Upper lobe of right lung (tissue), 1 donor: ENCODE measurements around the gene ABCA2. TPM values are rescaled to one million over a fixed set of nuclear protein-coding genes. Genes with fewer than 3 reads are reported as not detected.

Experiments used
- ATAC-seq: fragments of 200-7000 bp; cut with Tn5 transposase; one replicate; pipeline ENCODE4 v1.9.1; 2020; ENCODE audit warnings: mild to moderate bottlenecking, moderate library complexity
- DNase-seq: peaks from one replicate; pipeline ENCODE4 v3.0.0-alpha.2; 2020
- H3K27ac ChIP-seq: fragments of 200-600 bp; one replicate; pipeline ENCODE4 v1.8.0; 2022
- H3K27me3 ChIP-seq: fragments of 200-600 bp; one replicate; pipeline ENCODE4 v1.8.0; 2022; ENCODE audit warnings: mild to moderate bottlenecking
- H3K36me3 ChIP-seq: fragments of 200-600 bp; one replicate; pipeline ENCODE4 v1.8.0; 2022
- H3K4me1 ChIP-seq: fragments of 200-600 bp; one replicate; pipeline ENCODE4 v1.8.0; 2022
- H3K4me3 ChIP-seq: fragments of 200-600 bp; one replicate; pipeline ENCODE4 v1.8.0; 2022; ENCODE audit warnings: mild to moderate bottlenecking
- H3K9me3 ChIP-seq: fragments of 200-600 bp; one replicate; pipeline ENCODE4 v1.8.0; 2022
- intact Hi-C: fragments of 100-400 bp; cut with DNase I; formaldehyde crosslinking; loops from one replicate; pipeline ENCODE4 v1.11.0; 2022
- total RNA-seq: library from RNA; stranded (reverse); fragmentation: NEBNext Ultra II Directional; extraction: Animal tissue kit (Norgen Biotek cat#: 25700); gene quantifications from one replicate; pipeline ENCODE4 v1.2.1, GENCODE V29; 2021
- TF ChIP-seq, protein P1 (sequence below): fragments of 200-600 bp; IDR thresholded peaks from one replicate; pipeline ENCODE4 v1.8.0; 2022; ENCODE audit warnings: antibody characterized with exemption
- donor health status: DM: no; HTN: yes; CAD: no; lungs with severe emphysema.

Gene ABCA2
- total RNA-seq, 1 donor from 2014 or later, result 44.3 TPM

DNA sequence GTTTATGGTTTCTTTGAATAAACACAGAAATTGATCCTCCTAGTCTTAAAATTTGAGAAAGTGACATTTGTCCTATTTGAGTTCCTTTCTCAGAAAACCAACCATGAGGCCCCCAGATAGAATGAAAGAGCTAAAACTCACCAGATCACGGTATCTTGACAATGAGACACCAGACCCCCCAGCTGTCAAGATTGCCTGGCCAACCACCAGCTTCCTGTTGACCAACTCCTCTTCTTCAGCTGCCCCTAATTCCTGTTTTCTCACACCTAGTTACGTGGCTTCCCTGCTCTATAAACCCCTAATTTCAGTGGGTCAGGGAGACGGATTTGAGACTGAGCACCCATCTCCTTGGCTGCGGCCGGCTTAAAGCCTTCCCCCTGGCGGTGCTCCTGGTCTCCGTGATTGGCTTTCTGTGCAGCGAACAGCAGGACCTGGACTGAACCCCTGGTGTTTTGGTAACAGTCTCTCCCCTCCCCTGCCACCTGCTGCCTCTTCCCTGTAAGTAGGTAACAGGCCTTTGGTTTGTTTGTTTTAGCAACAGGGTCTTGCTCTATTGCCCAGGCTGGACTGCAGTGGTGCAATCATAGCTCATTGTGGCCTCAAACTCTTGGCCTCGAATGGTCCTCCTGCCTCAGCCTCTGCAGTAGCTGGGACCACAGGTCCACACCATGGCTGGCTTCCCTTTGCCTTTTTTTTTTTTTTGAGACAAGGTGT, 30.6 kb upstream of the ABCA2 start:
- H3K9me3 ChIP-seq, result no peaks in the 10 kb centered on the region
- ATAC-seq, result no peak
- H3K36me3 ChIP-seq, result no peaks in the 10 kb centered on the region
- H3K4me1 ChIP-seq, result peaks cover 15% of the 10 kb centered on the region
- H3K4me3 ChIP-seq, result no peak overlapping the region
- intact Hi-C loops, result no loop called here
- peaks cover 4% of the 10 kb centered on the region for H3K27me3 ChIP-seq
- DNase-seq, result no peak
- TF ChIP-seq, protein P1, sequence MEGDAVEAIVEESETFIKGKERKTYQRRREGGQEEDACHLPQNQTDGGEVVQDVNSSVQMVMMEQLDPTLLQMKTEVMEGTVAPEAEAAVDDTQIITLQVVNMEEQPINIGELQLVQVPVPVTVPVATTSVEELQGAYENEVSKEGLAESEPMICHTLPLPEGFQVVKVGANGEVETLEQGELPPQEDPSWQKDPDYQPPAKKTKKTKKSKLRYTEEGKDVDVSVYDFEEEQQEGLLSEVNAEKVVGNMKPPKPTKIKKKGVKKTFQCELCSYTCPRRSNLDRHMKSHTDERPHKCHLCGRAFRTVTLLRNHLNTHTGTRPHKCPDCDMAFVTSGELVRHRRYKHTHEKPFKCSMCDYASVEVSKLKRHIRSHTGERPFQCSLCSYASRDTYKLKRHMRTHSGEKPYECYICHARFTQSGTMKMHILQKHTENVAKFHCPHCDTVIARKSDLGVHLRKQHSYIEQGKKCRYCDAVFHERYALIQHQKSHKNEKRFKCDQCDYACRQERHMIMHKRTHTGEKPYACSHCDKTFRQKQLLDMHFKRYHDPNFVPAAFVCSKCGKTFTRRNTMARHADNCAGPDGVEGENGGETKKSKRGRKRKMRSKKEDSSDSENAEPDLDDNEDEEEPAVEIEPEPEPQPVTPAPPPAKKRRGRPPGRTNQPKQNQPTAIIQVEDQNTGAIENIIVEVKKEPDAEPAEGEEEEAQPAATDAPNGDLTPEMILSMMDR, result no peak
- no peak overlapping the region for H3K27ac ChIP-seq

DNA sequence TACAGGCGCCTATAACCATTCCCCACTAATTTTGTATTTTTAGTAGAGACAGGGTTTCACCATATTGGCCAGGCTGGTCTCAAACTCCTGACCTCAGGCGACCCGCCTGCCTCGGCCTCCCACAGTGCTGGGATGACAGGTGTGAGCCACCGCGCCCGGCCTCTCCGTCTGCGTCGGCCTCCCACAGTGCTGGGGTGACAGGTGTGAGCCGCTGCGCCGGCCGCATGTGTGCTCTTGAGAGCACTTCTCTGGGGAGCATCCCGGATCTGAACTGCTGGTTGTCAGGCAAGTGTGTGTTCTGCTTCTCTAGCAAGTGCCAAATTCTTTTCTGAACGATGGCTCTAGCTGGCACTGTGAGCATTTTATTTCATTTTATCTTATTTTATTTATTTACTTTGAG, 29.5 kb upstream of the ABCA2 start:
- H3K4me1 ChIP-seq, result peaks cover 22% of the 10 kb centered on the region

DNA sequence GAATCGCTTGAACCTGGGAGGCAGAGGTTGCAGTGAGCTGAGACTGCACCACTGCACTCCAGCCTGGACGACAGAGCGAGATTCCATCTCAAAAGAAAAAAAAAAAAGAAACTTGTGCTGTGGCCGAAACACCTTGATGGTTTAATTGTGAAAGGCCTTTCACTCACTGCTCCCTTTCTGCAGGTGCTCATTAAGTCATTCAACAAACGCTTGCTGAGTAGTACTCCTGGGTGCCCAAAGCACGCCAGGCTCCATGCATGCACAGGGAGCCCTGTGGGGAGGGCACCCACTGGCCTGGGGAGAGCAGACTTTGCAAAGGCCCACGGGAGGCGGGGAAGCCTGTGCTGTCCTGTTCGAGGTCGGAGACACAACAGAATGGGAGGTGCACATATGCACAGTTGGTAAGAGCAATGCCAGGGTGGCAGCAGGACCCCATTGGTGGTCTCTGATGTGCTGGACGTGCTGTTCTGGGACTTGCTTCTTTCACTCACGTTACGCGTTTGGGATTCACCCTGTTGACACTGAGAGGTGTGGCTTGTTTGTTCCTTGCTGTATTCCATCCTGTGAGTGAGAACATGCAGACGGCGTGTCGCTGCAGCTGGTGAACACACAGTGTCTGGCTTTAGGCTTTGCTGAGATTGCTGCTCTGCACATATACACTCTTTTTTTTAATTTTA, 28.8 kb upstream of the ABCA2 start:
- Histone ChIP-seq H3K36me3 (no peaks in the 10 kb centered on the region), H3K27ac (no peak overlapping the region), H3K4me1 (peaks cover 22% of the 10 kb centered on the region), H3K27me3 (peaks cover 21% of the 10 kb centered on the region), H3K9me3 (no peaks in the 10 kb centered on the region), H3K4me3 (no peak overlapping the region)
- ATAC-seq (no peak), DNase-seq (no peak)
- intact Hi-C loops, result no loop called here
- TF ChIP-seq, protein P1, result no peak

More for the DNA sequence above, 29.5 kb upstream of the ABCA2 start:
- TF ChIP-seq, protein P1, result no peak
- DNase-seq, result no peak
- Histone ChIP-seq H3K27me3 (peaks cover 16% of the 10 kb centered on the region), H3K27ac (no peak overlapping the region), H3K4me3 (no peak overlapping the region), H3K36me3 (no peaks in the 10 kb centered on the region), H3K9me3 (no peaks in the 10 kb centered on the region)
- intact Hi-C loops, result no loop called here
- no peak for ATAC-seq

DNA sequence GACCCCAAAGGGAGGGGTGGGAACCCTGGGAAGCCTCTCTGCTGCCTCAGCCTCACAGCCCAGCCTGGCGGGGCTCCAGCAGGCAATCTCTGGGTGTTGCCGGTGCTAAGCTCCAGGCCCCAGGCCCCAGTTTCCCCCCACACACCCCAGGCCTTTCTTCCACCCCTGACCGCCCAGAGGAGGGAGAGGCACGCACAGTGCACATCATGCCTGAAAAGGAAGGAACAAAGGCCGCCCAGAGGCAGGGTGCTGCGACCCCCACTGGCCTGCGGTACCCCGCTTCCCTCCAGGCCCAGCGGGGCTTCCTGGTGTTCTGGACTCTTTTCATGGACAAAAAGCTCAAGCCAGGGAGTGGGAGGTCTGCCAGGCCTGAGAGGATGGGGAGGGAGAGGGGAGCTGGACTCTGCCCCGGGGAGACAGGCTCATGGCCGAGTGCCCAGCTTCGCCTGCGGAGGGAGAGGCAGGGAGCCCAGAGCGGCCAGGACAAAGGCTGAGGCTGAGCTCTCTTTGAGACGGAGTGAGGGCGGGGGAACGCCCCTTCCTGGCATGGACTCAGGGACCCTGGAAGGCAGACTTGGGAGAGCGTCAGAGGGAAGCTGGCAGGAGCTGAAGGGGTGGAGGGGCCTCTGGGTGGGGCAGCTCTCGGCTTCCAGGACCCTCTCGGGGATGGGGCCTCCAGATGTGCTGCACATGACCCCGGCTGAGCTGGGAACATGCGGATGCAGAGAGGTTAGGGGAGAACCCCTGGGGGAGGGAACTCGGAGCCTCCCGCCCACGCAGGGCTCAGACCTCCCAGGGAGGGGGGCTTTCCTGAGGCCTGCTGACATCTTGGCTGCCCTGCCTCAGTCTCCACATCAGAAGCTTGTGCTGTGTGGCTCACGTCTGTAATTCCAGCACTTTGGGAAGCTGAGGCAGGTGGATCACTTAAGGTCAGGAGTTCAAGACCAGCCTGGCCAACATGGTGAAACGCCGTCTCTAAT, 27.6 kb upstream of the ABCA2 start:
- DNase-seq, result no peak
- peaks cover 32% of the 10 kb centered on the region for H3K27me3 ChIP-seq
- H3K9me3 ChIP-seq, result no peaks in the 10 kb centered on the region
- peaks cover 22% of the 10 kb centered on the region for H3K4me1 ChIP-seq
- H3K27ac ChIP-seq, result no peak overlapping the region
- H3K4me3 ChIP-seq, result no peak overlapping the region
- intact Hi-C loops, result no loop called here
- no peaks in the 10 kb centered on the region for H3K36me3 ChIP-seq
- peak; percentile 42 for ATAC-seq
- TF ChIP-seq, protein P1, result no peak

DNA sequence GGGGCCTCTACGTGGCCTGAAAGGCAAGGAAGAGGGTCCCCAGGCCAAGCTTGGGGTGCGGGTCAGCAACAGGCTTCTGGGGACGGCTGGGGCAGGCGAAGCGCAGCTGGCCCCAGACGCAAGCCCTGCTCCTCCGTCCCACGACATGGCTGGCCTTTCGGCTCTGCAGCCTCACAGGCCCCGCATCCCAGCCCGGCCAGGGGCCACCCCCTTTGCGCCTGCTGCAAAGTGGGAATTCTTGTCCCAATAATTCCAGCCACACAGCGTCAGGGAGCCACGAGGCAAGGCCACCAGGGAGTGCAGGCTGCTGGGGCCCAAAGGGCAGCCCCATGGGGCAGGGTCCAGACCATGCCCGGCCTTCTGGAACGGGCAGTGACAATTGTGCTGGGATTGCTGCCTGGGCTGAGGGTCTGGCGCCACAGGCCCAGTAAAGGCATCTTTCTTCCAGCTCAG, 26.9 kb upstream of the ABCA2 start:
- Histone ChIP-seq H3K9me3 (no peaks in the 10 kb centered on the region), H3K27ac (no peak overlapping the region), H3K4me3 (no peak overlapping the region), H3K27me3 (peaks cover 37% of the 10 kb centered on the region), H3K36me3 (no peaks in the 10 kb centered on the region), H3K4me1 (peaks cover 22% of the 10 kb centered on the region)
- TF ChIP-seq, protein P1, result no peak
- no peak for ATAC-seq
- intact Hi-C loops, result no loop called here
- no peak for DNase-seq
